ENCODE data around the gene OAS1.

OAS1 gene

GRCh38 chr12:112964067-112964670 lies 57.4 kb downstream of the OAS1 start:
- ChIA-PET CTCF (no interaction called here), POLR2A (no interaction called here)
- Histone ChIP-seq H3K36me3 (ENCODE audit: control insufficient read depth in 2 of 2, insufficient read depth in 1 of 2, low read length in 2 of 2) (peaks cover 0 to 14% of the 10 kb centered on the region in 2 experiments; a peak in 1 of 3 replicates), H3K27ac (ENCODE audit: extremely low read depth, low read depth, low read length) (no peak overlapping the region), H3K9me3 (ENCODE audit: control insufficient read depth, insufficient read depth, low read depth, low read length) (no peaks in the 10 kb centered on the region; the same call in 1 of the 2 replicates), H3K4me1 (ENCODE audit: control insufficient read depth, insufficient read depth, low read length) (no peaks in the 10 kb centered on the region), H3K4me3 (ENCODE audit: low read depth, low read length) (no peak overlapping the region)
- TF ChIP-seq ZNF10 (tag by site-specific recombination; IDR thresholded peaks at IDR 0.05): no peak
- no peak for TF ChIP-seq ZNF292 (tag by site-specific recombination; IDR thresholded peaks at IDR 0.05; ENCODE audit: borderline replicate concordance, low read depth)
- no peak for TF ChIP-seq ZNF513 (tag by site-specific recombination; IDR thresholded peaks at IDR 0.05)
- TF ChIP-seq ZFHX2 (tag by site-specific recombination; conservative IDR thresholded peaks at IDR 0.05): no peak
- no peak for TF ChIP-seq ZNF654 (tag by site-specific recombination; IDR thresholded peaks at IDR 0.05; ENCODE audit: low read depth)
- no peak for TF ChIP-seq ZNF518A (tag by site-specific recombination; conservative IDR thresholded peaks at IDR 0.05; ENCODE audit: low read depth)
- TF ChIP-seq ZBTB21 (tag by site-specific recombination; IDR thresholded peaks at IDR 0.05): no peak

GRCh38 chr12:112964915-112965314 lies 58.2 kb downstream of the OAS1 start:
- Histone ChIP-seq H3K4me3 (ENCODE audit: low read depth, low read length) (no peak overlapping the region), H3K27ac (ENCODE audit: extremely low read depth, low read depth, low read length) (no peak overlapping the region), H3K9me3 (ENCODE audit: control insufficient read depth, insufficient read depth, low read depth, low read length) (no peaks in the 10 kb centered on the region; the same call in 1 of the 2 replicates), H3K4me1 (ENCODE audit: control insufficient read depth, insufficient read depth, low read length) (no peaks in the 10 kb centered on the region), H3K36me3 (ENCODE audit: control insufficient read depth in 2 of 2, insufficient read depth in 1 of 2, low read length in 2 of 2) (peaks cover 0 to 16% of the 10 kb centered on the region in 2 experiments; a peak in 1 of 3 replicates)
- ChIA-PET CTCF (no interaction called here), POLR2A (no interaction called here)
- TF ChIP-seq ZBTB21 (tag by site-specific recombination; IDR thresholded peaks at IDR 0.05): no peak
- no peak for TF ChIP-seq ZNF560 (tag by site-specific recombination; IDR thresholded peaks at IDR 0.05; ENCODE audit: borderline replicate concordance)
- no peak for TF ChIP-seq ZNF362 (tag by site-specific recombination; IDR thresholded peaks at IDR 0.05)
- no peak for TF ChIP-seq OVOL3 (tag by site-specific recombination; IDR thresholded peaks at IDR 0.05)
- TF ChIP-seq GLIS2 (tag by site-specific recombination; IDR thresholded peaks at IDR 0.05): no peak
- no peak for TF ChIP-seq ZNF670 (tag by site-specific recombination; IDR thresholded peaks at IDR 0.05; ENCODE audit: low read depth)
- TF ChIP-seq ZNF830 (tag by site-specific recombination; IDR thresholded peaks at IDR 0.05; ENCODE audit: low read depth): no peak

- peaks cover 0 to 18% of the 10 kb centered on the region in 2 experiments; a peak in 1 of 3 replicates for H3K36me3 ChIP-seq (ENCODE audit: control insufficient read depth in 2 of 2, insufficient read depth in 1 of 2, low read length in 2 of 2)
- POLR2A ChIA-PET: no interaction called here
- TF ChIP-seq ZNF394 (tag by site-specific recombination; IDR thresholded peaks at IDR 0.05; ENCODE audit: borderline replicate concordance) (no peak), ZNF768 (tag by site-specific recombination; IDR thresholded peaks at IDR 0.05) (no peak), ZNF707 (tag by site-specific recombination; IDR thresholded peaks at IDR 0.05) (no peak), OVOL3 (tag by site-specific recombination; IDR thresholded peaks at IDR 0.05) (no peak), ZNF837 (tag by site-specific recombination; IDR thresholded peaks at IDR 0.05) (no peak), ZNF433 (tag by site-specific recombination; IDR thresholded peaks at IDR 0.05; ENCODE audit: low read depth) (no peak)
- no peaks in the 10 kb centered on the region for H3K9me3 ChIP-seq (ENCODE audit: control insufficient read depth, insufficient read depth, low read depth, low read length)
- no peak overlapping the region for H3K27ac ChIP-seq (ENCODE audit: extremely low read depth, low read depth, low read length)
- H3K4me1 ChIP-seq (ENCODE audit: control insufficient read depth, insufficient read depth, low read length): no peaks in the 10 kb centered on the region
- CTCF ChIA-PET: no interaction called here
- H3K4me3 ChIP-seq (ENCODE audit: low read depth, low read length): no peak overlapping the region
Observed at GRCh38 chr12:112965643-112966042, 58.9 kb downstream of the OAS1 start.
